ENCODE measurements around the gene CEP104.

The CEP104 gene

DNA sequence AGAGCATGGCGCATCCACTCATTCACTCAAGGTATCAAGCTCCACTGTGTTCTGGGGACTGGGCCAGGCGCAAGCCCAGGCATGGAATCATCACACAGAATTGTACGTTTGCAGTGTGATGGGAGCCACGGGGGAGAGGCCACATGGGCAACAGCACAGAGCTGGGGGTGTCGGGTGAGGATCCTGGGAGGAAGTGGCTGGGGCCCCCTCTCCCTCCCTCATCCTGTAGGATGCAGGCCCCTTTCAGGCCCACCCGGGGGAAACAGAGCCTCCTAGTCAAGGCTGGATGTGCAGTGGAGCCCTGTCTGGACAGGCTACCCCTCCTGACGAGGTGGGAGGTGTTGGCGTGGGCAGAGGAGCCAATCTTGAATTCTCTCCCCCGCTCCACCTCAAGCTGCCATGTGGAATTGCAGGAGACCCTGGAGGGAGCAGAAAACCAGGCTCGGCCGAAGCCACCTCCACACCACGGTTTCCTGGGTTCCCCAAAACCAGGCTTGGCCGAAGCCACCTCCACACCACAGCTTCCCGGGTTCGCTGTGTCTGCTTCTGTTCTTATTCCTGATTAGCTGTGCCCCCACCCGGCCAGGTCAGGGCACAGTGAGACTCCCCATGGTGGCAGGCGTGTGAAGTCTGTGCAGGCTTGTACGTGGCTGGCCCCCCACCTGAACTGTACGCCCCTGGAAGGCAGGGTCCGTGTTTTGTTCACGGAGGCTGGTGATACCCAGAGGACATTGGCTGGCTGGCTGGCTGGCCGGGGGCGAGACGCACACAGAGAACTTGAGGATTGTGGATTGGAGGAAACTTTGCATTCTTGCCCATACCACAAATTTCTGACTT, 47.2 kb upstream of the CEP104 start:
- TF ChIP-seq, protein P1, sequence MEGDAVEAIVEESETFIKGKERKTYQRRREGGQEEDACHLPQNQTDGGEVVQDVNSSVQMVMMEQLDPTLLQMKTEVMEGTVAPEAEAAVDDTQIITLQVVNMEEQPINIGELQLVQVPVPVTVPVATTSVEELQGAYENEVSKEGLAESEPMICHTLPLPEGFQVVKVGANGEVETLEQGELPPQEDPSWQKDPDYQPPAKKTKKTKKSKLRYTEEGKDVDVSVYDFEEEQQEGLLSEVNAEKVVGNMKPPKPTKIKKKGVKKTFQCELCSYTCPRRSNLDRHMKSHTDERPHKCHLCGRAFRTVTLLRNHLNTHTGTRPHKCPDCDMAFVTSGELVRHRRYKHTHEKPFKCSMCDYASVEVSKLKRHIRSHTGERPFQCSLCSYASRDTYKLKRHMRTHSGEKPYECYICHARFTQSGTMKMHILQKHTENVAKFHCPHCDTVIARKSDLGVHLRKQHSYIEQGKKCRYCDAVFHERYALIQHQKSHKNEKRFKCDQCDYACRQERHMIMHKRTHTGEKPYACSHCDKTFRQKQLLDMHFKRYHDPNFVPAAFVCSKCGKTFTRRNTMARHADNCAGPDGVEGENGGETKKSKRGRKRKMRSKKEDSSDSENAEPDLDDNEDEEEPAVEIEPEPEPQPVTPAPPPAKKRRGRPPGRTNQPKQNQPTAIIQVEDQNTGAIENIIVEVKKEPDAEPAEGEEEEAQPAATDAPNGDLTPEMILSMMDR (IDR thresholded peaks at IDR 0.05; ENCODE audit: unreplicated experiment in 3 of 3): no peak
- peaks cover 29% of the 10 kb centered on the region for H3K4me1 Mint-ChIP-seq
- H3K27me3 Mint-ChIP-seq (ENCODE audit: low read depth): peaks cover 12% of the 10 kb centered on the region
- peak overlapping the region in 2 of 3 experiments; percentile 18 to 67 for H3K4me3 Mint-ChIP-seq
- peak overlapping the region in 2 of 3 experiments; percentile 52 to 79 for H3K27ac Mint-ChIP-seq
- H3K36me3 Mint-ChIP-seq (ENCODE audit: low read depth): no peaks in the 10 kb centered on the region
- H3K9me3 Mint-ChIP-seq: no peaks in the 10 kb centered on the region

DNA sequence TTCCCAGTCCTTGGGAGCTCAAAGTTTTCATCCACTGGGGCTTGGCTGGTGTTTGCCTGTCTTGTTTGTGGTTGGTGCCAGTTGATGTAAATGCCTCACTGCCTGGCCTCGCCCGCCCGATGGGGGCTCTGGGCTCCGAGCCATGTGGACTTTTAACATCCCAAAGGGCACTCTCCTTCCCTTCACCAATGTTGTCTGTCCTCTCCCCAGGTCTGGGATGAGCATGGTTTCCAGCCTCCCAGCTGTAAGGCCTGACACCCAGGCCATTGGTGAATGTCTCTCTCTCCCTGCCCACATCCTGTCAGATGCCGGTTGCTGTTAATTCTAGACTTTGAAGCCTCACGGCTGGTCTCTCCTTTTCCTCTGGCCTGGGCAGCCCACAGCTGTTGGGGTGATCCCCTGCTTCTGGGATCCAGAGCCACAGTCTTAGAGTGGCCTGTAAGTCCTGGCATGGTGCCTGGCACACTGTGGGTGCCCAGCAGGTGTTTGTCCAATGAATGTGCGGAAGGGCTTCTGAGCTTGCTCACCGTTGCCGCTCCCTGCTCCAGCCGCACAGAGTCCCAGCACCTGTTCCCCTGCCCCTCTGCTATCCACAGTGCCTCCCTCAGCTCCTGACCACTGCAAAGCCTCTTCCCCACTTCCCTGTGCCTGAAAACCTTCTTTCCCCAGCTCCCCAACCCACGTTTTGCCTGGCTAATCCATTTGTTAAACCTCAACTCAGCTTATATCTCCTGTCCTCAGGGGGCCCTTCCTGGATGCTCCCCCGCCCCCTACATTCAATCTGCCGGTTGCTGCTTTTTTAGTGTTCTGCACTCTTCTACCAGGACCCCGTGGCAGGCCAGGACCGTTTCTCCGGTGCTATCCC, 46.4 kb upstream of the CEP104 start:
- TF ChIP-seq, protein P1 (IDR thresholded peaks at IDR 0.05; ENCODE audit: unreplicated experiment in 3 of 3): no peak
- Mint-ChIP-seq H3K4me3 (peak overlapping the region; percentile 48 to 67 (median 51)), H3K27me3 (ENCODE audit: low read depth) (peaks cover 9% of the 10 kb centered on the region), H3K36me3 (ENCODE audit: low read depth) (peaks cover 6% of the 10 kb centered on the region), H3K9me3 (peaks cover 6% of the 10 kb centered on the region), H3K4me1 (peaks cover 33% of the 10 kb centered on the region), H3K27ac (peak overlapping the region in 2 of 3 experiments; percentile 38 to 79)

DNA sequence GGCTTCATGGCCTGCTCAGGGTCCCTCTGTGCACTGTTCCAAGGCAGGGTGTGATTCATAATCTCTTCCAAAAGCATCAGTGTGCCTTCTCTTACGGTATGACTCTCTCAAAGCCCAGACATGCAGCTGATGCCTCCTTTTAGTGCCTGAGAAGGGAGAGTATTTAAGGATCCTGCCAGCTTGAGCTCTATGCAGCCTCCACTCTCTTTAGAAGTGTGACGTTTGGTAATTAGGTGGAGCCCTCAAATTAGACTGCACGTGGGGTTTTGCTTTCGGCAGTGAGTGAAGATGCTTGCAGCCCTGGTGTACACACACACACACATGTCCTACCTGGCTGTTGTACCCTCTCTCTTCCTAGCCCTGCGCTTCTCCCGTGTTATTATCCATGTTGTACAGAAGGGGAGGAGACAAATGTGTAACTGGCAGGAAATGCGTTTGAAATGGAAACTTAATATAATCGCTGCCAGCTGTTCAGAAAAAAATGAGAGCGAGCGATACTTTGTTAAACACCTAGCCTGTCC, 45.6 kb upstream of the CEP104 start:
- H3K4me1 Mint-ChIP-seq: peaks cover 33% of the 10 kb centered on the region
- H3K9me3 Mint-ChIP-seq: peaks cover 13% of the 10 kb centered on the region
- TF ChIP-seq, protein P1 (IDR thresholded peaks at IDR 0.05; ENCODE audit: unreplicated experiment in 3 of 3): no peak
- H3K36me3 Mint-ChIP-seq (ENCODE audit: low read depth): peaks cover 12% of the 10 kb centered on the region
- peak overlapping the region in 2 of 3 experiments; percentile 60 to 79 for H3K27ac Mint-ChIP-seq
- peaks cover 7% of the 10 kb centered on the region for H3K27me3 Mint-ChIP-seq (ENCODE audit: low read depth)
- peak overlapping the region in 2 of 3 experiments; percentile 75 to 78 for H3K4me3 Mint-ChIP-seq

DNA sequence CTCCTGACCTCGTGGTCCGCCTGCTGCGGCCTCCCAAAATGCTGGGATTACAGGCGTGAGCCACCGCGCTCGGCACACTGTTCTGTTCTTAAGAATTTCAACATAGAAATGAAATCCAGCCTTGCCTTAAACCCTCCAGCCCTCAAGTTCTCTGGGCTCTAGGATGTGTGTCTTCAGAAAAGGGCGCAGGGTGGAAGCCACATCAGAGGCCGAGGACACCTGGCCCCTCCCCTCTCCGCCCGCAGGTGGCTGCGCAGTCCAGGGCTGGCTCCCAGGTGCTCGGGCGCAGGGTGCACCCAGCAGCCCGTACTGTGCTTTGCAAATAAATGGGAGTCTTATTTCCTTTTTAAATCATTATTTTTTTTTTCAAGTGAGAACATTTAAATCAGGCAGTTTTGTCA, 45.1 kb upstream of the CEP104 start:
- Mint-ChIP-seq H3K4me1 (peaks cover 37% of the 10 kb centered on the region), H3K4me3 (peak overlapping the region; percentile 69 to 78 (median 75)), H3K27me3 (ENCODE audit: low read depth) (peaks cover 7% of the 10 kb centered on the region), H3K36me3 (ENCODE audit: low read depth) (peaks cover 16% of the 10 kb centered on the region), H3K9me3 (peaks cover 16% of the 10 kb centered on the region), H3K27ac (no peak overlapping the region)
- TF ChIP-seq, protein P1 (IDR thresholded peaks at IDR 0.05; ENCODE audit: unreplicated experiment in 3 of 3): no peak

DNA sequence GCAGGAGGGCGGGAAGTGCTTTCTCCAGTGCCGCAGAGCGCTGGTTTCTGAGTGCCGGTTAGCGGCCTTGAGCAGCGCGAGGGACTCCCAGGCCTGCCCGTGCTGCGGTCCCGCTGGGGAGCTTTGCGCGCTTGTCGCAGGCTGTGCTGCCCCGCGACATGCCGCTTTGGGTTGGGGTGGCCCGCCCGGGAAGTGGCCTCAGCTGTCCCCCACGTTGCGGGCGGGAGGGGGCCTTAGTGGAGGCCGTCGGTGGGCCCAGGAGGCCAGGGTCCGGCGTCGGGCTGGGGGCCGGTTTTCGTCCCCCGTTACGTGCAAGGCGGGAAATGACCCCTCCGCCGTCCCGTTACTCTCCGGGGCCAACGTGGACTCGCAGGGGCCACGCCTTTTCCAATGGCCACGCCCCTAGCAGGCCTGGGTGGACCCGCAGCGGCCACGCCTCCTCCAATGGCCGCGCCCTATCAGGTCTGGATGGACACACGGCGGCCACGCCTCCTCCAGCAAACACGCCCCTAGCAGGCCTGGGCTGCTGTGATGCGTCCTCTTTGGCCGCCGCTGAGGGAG, 44.0 kb upstream of the CEP104 start:
- Mint-ChIP-seq H3K27ac (peak overlapping the region; percentile 98 to 100 (median 99)), H3K4me3 (peak overlapping the region; percentile 92 to 95 (median 92)), H3K36me3 (ENCODE audit: low read depth) (peaks cover 24% of the 10 kb centered on the region), H3K4me1 (peaks cover 38% of the 10 kb centered on the region), H3K27me3 (ENCODE audit: low read depth) (peaks cover 7% of the 10 kb centered on the region), H3K9me3 (peaks cover 16% of the 10 kb centered on the region)
- TF ChIP-seq, protein P1 (IDR thresholded peaks at IDR 0.05; ENCODE audit: unreplicated experiment in 3 of 3): no peak

All from nephron (organoid).